ENCODE measurements around the gene GSG1L. TPM values are rescaled to one million over a fixed set of nuclear protein-coding genes. Genes with fewer than 3 reads are reported as not detected.

GSG1L gene
- total and polyA plus RNA-seq, 2 of the 13 experiments (the other 11 are each of a cell fraction or from before 2014, with no cell fraction given): not detected

DNA sequence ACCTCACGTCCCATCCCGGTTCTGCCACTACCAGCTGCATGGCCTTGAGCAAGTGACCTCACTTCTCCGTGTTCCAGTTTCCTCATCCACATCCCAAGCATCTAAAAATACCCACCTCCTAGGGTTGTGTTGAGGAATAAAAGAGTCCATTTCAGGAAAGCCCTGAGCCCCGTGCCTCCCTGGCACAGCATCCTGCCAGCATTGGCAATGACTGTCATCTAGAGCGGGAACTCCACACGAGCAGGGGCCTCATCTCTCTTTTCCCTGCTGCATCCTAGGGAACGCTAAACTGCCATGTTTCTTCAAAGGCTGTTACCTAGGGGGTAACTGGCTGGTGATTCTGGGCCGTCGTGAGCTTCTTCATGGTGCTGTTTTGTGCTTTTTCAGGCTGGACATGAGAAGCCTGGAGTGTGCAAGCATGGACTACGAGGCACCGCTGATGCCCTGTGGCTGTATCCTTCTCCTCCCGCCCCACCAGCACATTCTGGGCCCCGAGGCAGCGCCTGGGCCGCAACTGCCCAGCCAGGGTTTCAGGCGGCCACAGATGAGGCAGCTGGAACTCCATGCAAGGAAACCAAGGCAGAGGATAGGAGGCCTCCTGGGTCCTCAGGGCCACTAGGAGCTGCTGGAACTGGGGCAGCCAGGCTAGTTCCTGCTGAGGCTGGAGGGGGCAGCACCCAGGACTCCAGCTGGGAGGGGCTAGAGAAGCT is 292.2 kb downstream of the GSG1L start:
- whole genome bisulfite sequencing (ENCODE audit: low lambda C conversion rate): 94% methylated on average over 13 of the region's 16 CpGs
- H3K9me3 ChIP-seq (ENCODE audit: low read length): no peaks in the 10 kb centered on the region
- no peaks in the 10 kb centered on the region for H3K27me3 ChIP-seq (ENCODE audit: control insufficient read depth in 1 of 2, insufficient read depth in 2 of 2, low read length in 2 of 2)
- intact Hi-C loops (cut with micrococcal nuclease; ENCODE audit: unreplicated experiment) (no loop called here), in situ Hi-C loops (cut with HindIII; ENCODE audit: extremely low pct_ligation_motif_present, low pct_unique_long_range_greater_than_20kb) (no loop called here)
- FAIRE-seq: no peak
- H3K4me2 ChIP-seq (ENCODE audit: low read depth, low read length): no peak overlapping the region
- peaks cover 2 to 4% of the 10 kb centered on the region in 2 experiments; a peak in 2 of 5 replicates for H3K36me3 ChIP-seq (replicated peaks in 1 of 2; ENCODE audit: control insufficient read depth in 1 of 2, insufficient read depth in 2 of 2, low read length in 2 of 2)
- CTCF ChIA-PET (ENCODE audit: low intra/inter-chr PET ratio, low total read pairs): no interaction called here
- DNase-seq (ENCODE audit: low spot score): no peak
- POLR2A ChIA-PET: no interaction called here
- no peaks in the 10 kb centered on the region for H4K20me1 ChIP-seq (ENCODE audit: insufficient read depth, low read length)
- TF ChIP-seq, protein P1, sequence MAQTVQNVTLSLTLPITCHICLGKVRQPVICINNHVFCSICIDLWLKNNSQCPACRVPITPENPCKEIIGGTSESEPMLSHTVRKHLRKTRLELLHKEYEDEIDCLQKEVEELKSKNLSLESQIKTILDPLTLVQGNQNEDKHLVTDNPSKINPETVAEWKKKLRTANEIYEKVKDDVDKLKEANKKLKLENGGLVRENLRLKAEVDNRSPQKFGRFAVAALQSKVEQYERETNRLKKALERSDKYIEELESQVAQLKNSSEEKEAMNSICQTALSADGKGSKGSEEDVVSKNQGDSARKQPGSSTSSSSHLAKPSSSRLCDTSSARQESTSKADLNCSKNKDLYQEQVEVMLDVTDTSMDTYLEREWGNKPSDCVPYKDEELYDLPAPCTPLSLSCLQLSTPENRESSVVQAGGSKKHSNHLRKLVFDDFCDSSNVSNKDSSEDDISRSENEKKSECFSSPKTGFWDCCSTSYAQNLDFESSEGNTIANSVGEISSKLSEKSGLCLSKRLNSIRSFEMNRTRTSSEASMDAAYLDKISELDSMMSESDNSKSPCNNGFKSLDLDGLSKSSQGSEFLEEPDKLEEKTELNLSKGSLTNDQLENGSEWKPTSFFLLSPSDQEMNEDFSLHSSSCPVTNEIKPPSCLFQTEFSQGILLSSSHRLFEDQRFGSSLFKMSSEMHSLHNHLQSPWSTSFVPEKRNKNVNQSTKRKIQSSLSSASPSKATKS (CRISPR knock-in tag; IDR thresholded peaks at IDR 0.05): no peak
- no peak for TF ChIP-seq HNRNPK (IDR thresholded peaks at IDR 0.05; ENCODE audit: low read depth, low read length, poor library complexity, severe bottlenecking)
- no TSS peak for BruUV-seq (replicated peaks)
- no peak overlapping the region for H3K27ac ChIP-seq (ENCODE audit: extremely low read length, insufficient read depth, low read length)
- ATAC-seq: no peak
- H3K79me2 ChIP-seq (ENCODE audit: insufficient read depth, low read length): no peaks in the 10 kb centered on the region
- H3K4me1 ChIP-seq (ENCODE audit: insufficient read depth, low read length): no peaks in the 10 kb centered on the region
- no peak overlapping the region for H3K4me3 ChIP-seq (replicated peaks in 1 of 3; ENCODE audit: insufficient read depth in 1 of 3, low read depth in 2 of 3, low read length in 3 of 3)
- no peak overlapping the region for H3K9ac ChIP-seq (ENCODE audit: insufficient read depth, low read depth, low read length)
- no peak overlapping the region for H2AFZ ChIP-seq (ENCODE audit: low read length)

DNA sequence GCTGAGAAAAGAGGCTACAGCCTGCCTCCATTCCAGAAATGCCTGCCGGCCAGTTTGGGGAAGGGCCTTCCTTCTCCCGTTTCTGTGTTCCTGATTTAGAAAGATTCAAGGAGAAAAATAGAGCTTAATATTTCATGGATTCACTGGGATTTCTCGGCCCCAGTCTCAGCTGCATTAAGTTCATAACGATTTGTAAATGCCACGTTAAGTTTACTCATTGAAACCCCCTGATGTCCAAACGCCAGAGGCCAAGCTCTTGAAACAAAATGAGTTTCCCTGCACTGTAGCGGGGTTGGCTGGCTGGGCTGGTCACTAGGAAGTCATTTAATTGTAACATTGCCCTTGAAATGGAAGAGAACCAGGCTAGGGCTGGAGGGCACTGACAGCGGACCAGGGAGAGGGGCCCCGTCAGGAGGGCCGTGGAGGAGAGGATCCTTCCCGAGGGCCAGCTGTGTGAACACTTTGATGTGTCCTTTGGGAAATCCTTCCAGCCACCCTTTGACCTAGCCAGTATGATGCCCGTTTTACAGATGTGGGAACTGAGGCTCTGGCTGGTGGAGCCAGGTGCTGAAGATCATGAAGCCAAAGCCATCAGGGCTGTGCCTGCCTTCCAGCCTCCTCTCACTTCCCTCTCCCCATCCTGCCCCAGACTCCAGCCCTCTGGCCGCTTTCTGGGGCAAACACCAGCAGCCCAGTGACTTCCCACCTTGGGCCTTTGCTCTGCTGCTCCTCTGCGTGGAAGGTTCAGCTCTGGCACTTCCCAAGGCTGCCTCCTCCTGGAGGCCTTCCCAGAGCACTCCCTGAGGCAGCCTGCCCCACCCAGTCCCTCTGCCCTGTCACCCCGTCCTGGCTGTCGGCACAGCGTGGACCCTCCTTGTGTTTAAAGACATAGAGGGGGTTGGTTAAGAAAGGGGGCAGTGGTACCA is 293.0 kb downstream of the GSG1L start:
- H3K4me3 ChIP-seq (replicated peaks in 1 of 3; ENCODE audit: insufficient read depth in 1 of 3, low read depth in 2 of 3, low read length in 3 of 3): no peak overlapping the region
- intact Hi-C loops (cut with micrococcal nuclease; ENCODE audit: unreplicated experiment) (no loop called here), in situ Hi-C loops (cut with HindIII; ENCODE audit: extremely low pct_ligation_motif_present, low pct_unique_long_range_greater_than_20kb) (no loop called here)
- BruUV-seq (replicated peaks): no TSS peak
- no peak overlapping the region for H3K27ac ChIP-seq (ENCODE audit: extremely low read length, insufficient read depth, low read length)
- DNase-seq (ENCODE audit: low spot score): no peak
- TF ChIP-seq ZNF629 (CRISPR knock-in tag; conservative IDR thresholded peaks at IDR 0.05) (peak; percentile 71), IKZF1 (IDR thresholded peaks at IDR 0.05) (no peak)
- H3K4me2 ChIP-seq (ENCODE audit: low read depth, low read length): no peak overlapping the region
- no peak overlapping the region for H3K9ac ChIP-seq (ENCODE audit: insufficient read depth, low read depth, low read length)
- H3K27me3 ChIP-seq (ENCODE audit: control insufficient read depth in 1 of 2, insufficient read depth in 2 of 2, low read length in 2 of 2): no peaks in the 10 kb centered on the region
- no peak for FAIRE-seq
- no peaks in the 10 kb centered on the region for H4K20me1 ChIP-seq (ENCODE audit: insufficient read depth, low read length)
- POLR2A ChIA-PET: no interaction called here
- CTCF ChIA-PET (ENCODE audit: low intra/inter-chr PET ratio, low total read pairs): no interaction called here
- ATAC-seq: no peak
- H3K79me2 ChIP-seq (ENCODE audit: insufficient read depth, low read length): no peaks in the 10 kb centered on the region
- 88% methylated on average over 17 of the region's 17 CpGs for WGBS (ENCODE audit: low lambda C conversion rate)
- peaks cover 4% of the 10 kb centered on the region in 2 experiments; a peak in 2 of 5 replicates for H3K36me3 ChIP-seq (replicated peaks in 1 of 2; ENCODE audit: control insufficient read depth in 1 of 2, insufficient read depth in 2 of 2, low read length in 2 of 2)
- H2AFZ ChIP-seq (ENCODE audit: low read length): no peak overlapping the region
- no peaks in the 10 kb centered on the region for H3K9me3 ChIP-seq (ENCODE audit: low read length)
- no peaks in the 10 kb centered on the region for H3K4me1 ChIP-seq (ENCODE audit: insufficient read depth, low read length)

Data from HepG2 (cell line).